Caco-2 (cell line): Measurements from ENCODE around the gene BAHCC1. TPM values are rescaled to one million over a fixed set of nuclear protein-coding genes. Genes with fewer than 3 reads are reported as not detected.

ENCODE experiments used
- BruUV-seq: library from RNA; stranded (reverse); fragments of 400-500 nt; replicated peaks from 2 replicates; lab custom pipeline; 2021; lab: Mats Ljungman, UMichigan
- CTCF ChIA-PET: fragments of 300-600 bp; sonication (Branson Sonifier 250); formaldehyde crosslinking; loops from one replicate; lab custom pipeline; 2022; ENCODE audit warnings: antibody characterized with exemption; lab: Charles Lee
- POLR2A ChIA-PET: fragments of 300-600 bp; sonication (Branson Sonifier 250); formaldehyde crosslinking; loops from one replicate; lab custom pipeline; 2022; ENCODE audit warnings: antibody characterized with exemption; lab: Charles Lee
- DNase-seq, 2 experiments: peaks; one replicate each; pipeline versions ENCODE4 v3.0.0 to v3.0.0-alpha.2; 2020 to 2022
- H3K27me3 ChIP-seq: replicated peaks from 2 replicates; pipeline ENCODE4 v1.6.0; 2011; ENCODE audit warnings: low read length; ENCODE audit not compliant: control insufficient read depth, insufficient read depth
- H3K36me3 ChIP-seq: 2 replicates; pipeline ENCODE4 v1.5.1; 2011; ENCODE audit warnings: low read length; ENCODE audit not compliant: control insufficient read depth, insufficient read depth
- H3K4me1 ChIP-seq: fragments of 250-450 bp; sonication (Bioruptor Pico); 2 replicates; pipeline ENCODE4 v1.5.1; 2020; ENCODE audit warnings: mild to moderate bottlenecking
- H3K4me3 ChIP-seq: 2 replicates; pipeline ENCODE4 v1.5.1; 2011; ENCODE audit warnings: low read depth, mild to moderate bottlenecking, control low read depth, low read length
- H3K9me3 ChIP-seq: fragments of 250-450 bp; sonication (Bioruptor Pico); 2 replicates; pipeline ENCODE4 v1.5.1; 2020; ENCODE audit warnings: mild to moderate bottlenecking, moderate library complexity
- H3K27ac Mint-ChIP-seq: one replicate; pipeline ENCODE4 v1.8.0; 2022; ENCODE audit warnings: mixed read lengths; ENCODE audit not compliant: unreplicated experiment
- H3K27me3 Mint-ChIP-seq: one replicate; pipeline ENCODE4 v1.8.0; 2022; ENCODE audit warnings: mixed read lengths; ENCODE audit not compliant: insufficient read depth, unreplicated experiment
- H3K36me3 Mint-ChIP-seq: one replicate; pipeline ENCODE4 v1.8.0; 2022; ENCODE audit warnings: mild to moderate bottlenecking, mixed read lengths; ENCODE audit not compliant: insufficient read depth, unreplicated experiment
- H3K4me1 Mint-ChIP-seq: one replicate; pipeline ENCODE4 v1.8.0; 2022; ENCODE audit warnings: low read depth, mixed read lengths; ENCODE audit not compliant: unreplicated experiment
- H3K4me3 Mint-ChIP-seq: one replicate; pipeline ENCODE4 v1.8.0; 2022; ENCODE audit warnings: mild to moderate bottlenecking, moderate library complexity, mixed read lengths; ENCODE audit not compliant: unreplicated experiment
- H3K9me3 Mint-ChIP-seq: one replicate; pipeline ENCODE4 v1.8.0; 2022; ENCODE audit warnings: mixed read lengths; ENCODE audit not compliant: unreplicated experiment
- CTCF ChIP-seq, 2 experiments: fragments of 200-600 bp in 1 of 2; IDR thresholded peaks; 1 replicate in 1 of 2; 2 replicates in 1 of 2; pipeline versions ENCODE4 v1.5.1 to v1.8.0; 2011 to 2022; ENCODE audit warnings: antibody characterized with exemption in 1 of 2, control low read depth in 1 of 2, inconsistent platforms in 1 of 2, low read depth in 1 of 2, low read length in 1 of 2, mild to moderate bottlenecking in 1 of 2, moderate library complexity in 1 of 2; ENCODE audit not compliant: insufficient read depth in 1 of 2, severe bottlenecking in 1 of 2, unreplicated experiment in 1 of 2
- intact Hi-C: fragments of 100-400 bp; cut with micrococcal nuclease; formaldehyde crosslinking; loops from one replicate; pipeline ENCODE4 v1.10.0; 2022; ENCODE audit not compliant: unreplicated experiment
- total RNA-seq: library from RNA; stranded (reverse); gene quantifications from 2 replicates; pipeline ENCODE4 v1.2.3, GENCODE V29; 2022

The BAHCC1 gene
- total RNA-seq, 1 experiment from 2014 or later: 10.2 TPM

- no peaks in the 10 kb centered on the region for H3K4me1 Mint-ChIP-seq
- no peak for TF ChIP-seq CTCF (IDR thresholded peaks at IDR 0.05; ENCODE audit: insufficient read depth in 1 of 2, low read depth in 1 of 2, low read length in 1 of 2, severe bottlenecking in 1 of 2, unreplicated experiment in 1 of 2)
- Histone ChIP-seq H3K9me3 (no peaks in the 10 kb centered on the region), H3K4me1 (peaks cover 10% of the 10 kb centered on the region; the same call in 1 of the 2 replicates), H3K4me3 (no peak overlapping the region), H3K36me3 (no peaks in the 10 kb centered on the region; the same call in 1 of the 2 replicates), H3K27me3 (no peaks in the 10 kb centered on the region)
- ChIA-PET POLR2A (no interaction called here), CTCF (no interaction called here)
- H3K9me3 Mint-ChIP-seq: no peaks in the 10 kb centered on the region
- no peak for DNase-seq
- H3K4me3 Mint-ChIP-seq: no peak overlapping the region
- no TSS peak for BruUV-seq
- no peaks in the 10 kb centered on the region for H3K27me3 Mint-ChIP-seq
- no peak overlapping the region for H3K27ac Mint-ChIP-seq
- intact Hi-C loops: no loop called here
- H3K36me3 Mint-ChIP-seq: peaks cover 11% of the 10 kb centered on the region
Observed at GRCh38 chr17:81457917-81458555, 62.8 kb downstream of the BAHCC1 start.

GRCh38 chr17:81458628-81459027, 63.4 kb downstream of the BAHCC1 start:
- TF ChIP-seq CTCF (IDR thresholded peaks at IDR 0.05; ENCODE audit: insufficient read depth in 1 of 2, low read depth in 1 of 2, low read length in 1 of 2, severe bottlenecking in 1 of 2, unreplicated experiment in 1 of 2): no peak
- H3K36me3 Mint-ChIP-seq: peaks cover 11% of the 10 kb centered on the region
- CTCF ChIA-PET: no interaction called here
- intact Hi-C loops: no loop called here
- no peak overlapping the region for H3K4me3 Mint-ChIP-seq
- H3K4me1 ChIP-seq: peaks cover 10% of the 10 kb centered on the region; the same call in 1 of the 2 replicates
- BruUV-seq: no TSS peak
- H3K27ac Mint-ChIP-seq: no peak overlapping the region
- H3K27me3 Mint-ChIP-seq: no peaks in the 10 kb centered on the region
- no peaks in the 10 kb centered on the region for H3K4me1 Mint-ChIP-seq
- H3K9me3 Mint-ChIP-seq: no peaks in the 10 kb centered on the region
- no peaks in the 10 kb centered on the region for H3K27me3 ChIP-seq
- POLR2A ChIA-PET: no interaction called here
- H3K4me3 ChIP-seq: no peak overlapping the region
- DNase-seq: no peak
- H3K9me3 ChIP-seq: no peaks in the 10 kb centered on the region
- H3K36me3 ChIP-seq: no peaks in the 10 kb centered on the region; the same call in 1 of the 2 replicates

GRCh38 chr17:81459224-81459623, 64.0 kb downstream of the BAHCC1 start:
- CTCF ChIA-PET: interaction anchor here (0.9 kb wide), 1 partner anchor 18 kb away, joined by 3 read pairs; no protein-coding TSS in a partner anchor
- Mint-ChIP-seq H3K4me3 (no peak overlapping the region), H3K27ac (no peak overlapping the region), H3K27me3 (no peaks in the 10 kb centered on the region), H3K9me3 (no peaks in the 10 kb centered on the region), H3K4me1 (no peaks in the 10 kb centered on the region), H3K36me3 (peaks cover 11% of the 10 kb centered on the region)
- DNase-seq: no peak
- H3K36me3 ChIP-seq: no peaks in the 10 kb centered on the region; the same call in 1 of the 2 replicates
- BruUV-seq: no TSS peak
- no peak for TF ChIP-seq CTCF (IDR thresholded peaks at IDR 0.05; ENCODE audit: insufficient read depth in 1 of 2, low read depth in 1 of 2, low read length in 1 of 2, severe bottlenecking in 1 of 2, unreplicated experiment in 1 of 2)
- no peaks in the 10 kb centered on the region for H3K27me3 ChIP-seq
- H3K4me3 ChIP-seq: no peak overlapping the region
- POLR2A ChIA-PET: no interaction called here
- intact Hi-C loops: no loop called here
- H3K9me3 ChIP-seq: no peaks in the 10 kb centered on the region
- H3K4me1 ChIP-seq: peaks cover 10% of the 10 kb centered on the region; the same call in 1 of the 2 replicates
